A673 (cell line): Measurements from ENCODE around the gene FADS6.

Source experiments
- CTCF ChIP-seq: fragments of 300-800, 200-600 bp; sonication (generic); conservative IDR thresholded peaks from 2 replicates; pipeline ENCODE4 v1.5.1; 2017; ENCODE audit warnings: low read depth, mild to moderate bottlenecking, antibody characterized with exemption, low read length, moderate library complexity, mixed read lengths
- EZH2 ChIP-seq: fragments of 200-600 bp; sonication (generic); IDR thresholded peaks from 2 replicates; pipeline ENCODE4 v1.6.1; 2017; ENCODE audit warnings: borderline replicate concordance, low read depth, mild to moderate bottlenecking, mixed read lengths, antibody characterized with exemption, low read length; ENCODE audit not compliant: poor library complexity, severe bottlenecking

- TF ChIP-seq CTCF (no peak), EZH2 (no peak)
Observed at GRCh38 chr17:74873037-74873873, 20.2 kb downstream of the FADS6 start.
